ENCODE results near the gene PXYLP1.
"Not testable (repeated sequence)": the region's sequence is repeated elsewhere in the genome, so short reads cannot be mapped to it uniquely, and the experiment has no call there.

PXYLP1 gene

GRCh38 chr3:141294848-141295247, 63.2 kb downstream of the PXYLP1 start:
- TF ChIP-seq, protein P1, sequence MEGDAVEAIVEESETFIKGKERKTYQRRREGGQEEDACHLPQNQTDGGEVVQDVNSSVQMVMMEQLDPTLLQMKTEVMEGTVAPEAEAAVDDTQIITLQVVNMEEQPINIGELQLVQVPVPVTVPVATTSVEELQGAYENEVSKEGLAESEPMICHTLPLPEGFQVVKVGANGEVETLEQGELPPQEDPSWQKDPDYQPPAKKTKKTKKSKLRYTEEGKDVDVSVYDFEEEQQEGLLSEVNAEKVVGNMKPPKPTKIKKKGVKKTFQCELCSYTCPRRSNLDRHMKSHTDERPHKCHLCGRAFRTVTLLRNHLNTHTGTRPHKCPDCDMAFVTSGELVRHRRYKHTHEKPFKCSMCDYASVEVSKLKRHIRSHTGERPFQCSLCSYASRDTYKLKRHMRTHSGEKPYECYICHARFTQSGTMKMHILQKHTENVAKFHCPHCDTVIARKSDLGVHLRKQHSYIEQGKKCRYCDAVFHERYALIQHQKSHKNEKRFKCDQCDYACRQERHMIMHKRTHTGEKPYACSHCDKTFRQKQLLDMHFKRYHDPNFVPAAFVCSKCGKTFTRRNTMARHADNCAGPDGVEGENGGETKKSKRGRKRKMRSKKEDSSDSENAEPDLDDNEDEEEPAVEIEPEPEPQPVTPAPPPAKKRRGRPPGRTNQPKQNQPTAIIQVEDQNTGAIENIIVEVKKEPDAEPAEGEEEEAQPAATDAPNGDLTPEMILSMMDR (IDR thresholded peaks at IDR 0.05; ENCODE audit: low read depth, low read length): no peak
- no peak for DNase-seq (ENCODE audit: extremely low read depth, low read depth)

DNA sequence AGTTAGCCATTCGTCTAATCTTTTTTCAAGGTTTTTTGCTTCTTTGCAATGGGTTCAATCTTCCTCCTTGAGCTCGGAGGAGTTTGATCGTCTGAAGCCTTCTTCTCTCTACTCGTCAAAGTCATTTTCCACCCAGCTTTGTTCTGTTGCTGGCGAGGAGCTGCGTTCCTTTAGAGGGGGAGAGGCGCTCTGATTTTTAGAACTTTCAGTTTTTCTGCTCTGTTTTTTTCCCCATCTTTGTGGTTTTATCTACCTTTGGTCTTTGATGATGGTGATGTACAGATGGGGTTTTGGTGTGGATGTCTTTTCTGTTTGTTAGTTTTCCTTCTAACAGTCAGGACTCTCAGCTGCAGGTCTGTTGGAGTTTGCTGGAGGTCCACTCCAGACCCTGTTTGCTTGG, 68.8 kb downstream of the PXYLP1 start:
- DNase-seq (ENCODE audit: extremely low read depth, low read depth): not testable (repeated sequence)

DNA sequence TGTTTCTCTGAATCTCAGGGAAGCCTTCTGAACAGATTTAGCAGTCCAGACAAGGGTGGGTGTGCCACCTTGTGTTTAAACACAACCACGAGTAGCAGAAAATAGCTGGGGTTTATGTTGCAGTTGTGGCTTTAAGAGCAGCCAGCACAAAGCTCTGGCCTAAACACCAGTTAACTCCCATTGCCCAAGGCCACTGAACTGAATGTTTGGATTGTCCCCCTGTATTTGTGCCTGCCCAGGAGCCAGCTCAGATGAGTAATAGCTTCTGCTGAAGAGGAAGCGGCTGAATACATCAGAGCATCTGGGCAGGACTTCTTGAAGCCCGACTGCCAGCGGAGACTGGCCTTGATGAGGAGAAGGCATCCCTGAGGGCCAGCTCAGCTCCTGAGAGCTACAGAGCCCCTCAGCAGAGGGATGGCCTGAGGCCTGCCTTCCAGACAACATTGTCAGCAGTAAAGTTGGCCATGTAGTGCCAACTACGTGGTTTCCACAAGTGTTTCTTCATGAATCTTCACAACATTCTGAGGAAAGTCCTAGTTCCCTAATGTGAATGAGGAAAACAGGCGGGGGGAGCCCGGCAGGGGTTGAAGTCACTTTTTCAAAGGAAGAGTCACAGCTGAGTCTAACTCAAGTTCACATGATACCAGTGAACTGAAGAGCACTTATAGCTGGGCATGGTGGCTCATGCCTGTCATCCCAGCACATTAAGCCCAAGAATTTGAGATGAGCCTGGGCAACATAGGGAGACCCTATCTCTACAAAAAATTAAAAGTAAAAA, 70.9 kb downstream of the PXYLP1 start:
- peak; percentile 88 for DNase-seq (ENCODE audit: extremely low read depth, low read depth)
- TF ChIP-seq, protein P1 (IDR thresholded peaks at IDR 0.05; ENCODE audit: low read depth, low read length): peak; percentile 43

DNA sequence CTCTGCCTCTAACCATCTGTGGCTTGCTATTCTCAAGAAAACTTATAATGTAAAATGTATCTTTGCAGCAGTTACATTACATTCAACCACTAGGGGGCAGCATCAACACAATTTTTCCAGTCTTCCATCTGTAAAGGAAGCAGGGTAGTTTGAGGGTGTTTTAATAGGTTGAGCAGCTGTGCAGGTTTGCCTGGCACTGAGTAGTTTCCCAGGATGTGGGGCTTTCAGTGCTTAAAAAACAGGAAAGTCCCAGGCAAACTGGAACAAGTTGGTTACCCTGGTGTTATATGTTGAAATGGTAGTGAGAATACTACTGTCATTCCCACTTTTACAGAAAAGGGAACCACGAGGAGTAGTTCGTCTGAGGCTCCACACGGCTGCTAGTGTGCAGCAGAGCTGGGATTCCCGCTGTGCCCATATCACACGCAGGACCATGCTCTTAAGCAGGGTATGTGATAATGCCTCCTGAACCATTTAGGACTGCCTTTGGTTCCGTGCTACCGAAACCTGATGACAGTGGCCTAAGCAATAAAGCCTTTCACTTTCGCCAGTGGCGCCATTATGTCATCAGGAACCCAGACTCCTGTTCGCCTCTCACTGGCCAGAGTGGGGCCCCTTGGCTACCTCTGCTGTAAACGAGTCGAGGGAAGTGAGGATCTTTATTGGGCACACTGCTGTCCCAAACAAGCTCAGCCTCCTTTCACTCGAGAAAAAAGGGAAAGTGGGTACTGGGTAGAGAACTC, 72.0 kb downstream of the PXYLP1 start:
- peak; percentile 67 for DNase-seq (ENCODE audit: extremely low read depth, low read depth)
- TF ChIP-seq, protein P1 (IDR thresholded peaks at IDR 0.05; ENCODE audit: low read depth, low read length): peak; percentile 67

GRCh38 chr3:141305436-141305835, 73.8 kb downstream of the PXYLP1 start:
- TF ChIP-seq, protein P1 (IDR thresholded peaks at IDR 0.05; ENCODE audit: low read depth, low read length): peak; percentile 23

GRCh38 chr3:141306276-141306675, 74.7 kb downstream of the PXYLP1 start:
- TF ChIP-seq, protein P1 (IDR thresholded peaks at IDR 0.05; ENCODE audit: low read depth, low read length): no peak
- no peak for DNase-seq (ENCODE audit: extremely low read depth, low read depth)

More at GRCh38 chr3:141305436-141305835, 73.8 kb downstream of the PXYLP1 start:
- peak; percentile 27 for DNase-seq (ENCODE audit: extremely low read depth, low read depth)

DNA sequence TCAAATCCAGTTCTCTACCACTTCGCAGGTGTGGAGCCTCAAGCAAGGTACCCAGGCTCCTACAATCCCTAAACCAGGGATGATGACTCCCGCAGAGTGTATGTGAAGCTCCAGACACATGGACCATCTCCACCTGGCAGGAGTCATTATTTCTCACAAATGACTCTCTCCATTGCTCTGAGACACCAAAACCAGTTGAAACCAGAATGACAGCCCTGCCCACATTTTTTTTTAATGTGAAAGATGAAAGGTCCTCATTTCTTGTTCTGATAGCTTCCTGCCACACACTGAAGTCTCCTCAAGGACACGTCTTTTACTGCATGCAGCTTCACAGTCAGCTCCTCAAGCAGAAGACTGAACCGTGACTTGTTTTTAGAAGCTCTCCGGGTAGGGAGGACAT, 75.3 kb downstream of the PXYLP1 start:
- no peak for DNase-seq (ENCODE audit: extremely low read depth, low read depth)
- TF ChIP-seq, protein P1 (IDR thresholded peaks at IDR 0.05; ENCODE audit: low read depth, low read length): no peak
